Endothelial cell of hepatic sinusoid (primary cell): Measurements from ENCODE around the gene CFAP54.

Experiments used
- in situ Hi-C: cut with HindIII; loops from 2 replicates; pipeline ENCODE4 v1.10.0; 2017; ENCODE audit warnings: low sequenced_read_pairs

Gene CFAP54

GRCh38 chr12:96510306-96510764 lies 21.0 kb downstream of the CFAP54 start:
- in situ Hi-C loops = no loop called here

DNA sequence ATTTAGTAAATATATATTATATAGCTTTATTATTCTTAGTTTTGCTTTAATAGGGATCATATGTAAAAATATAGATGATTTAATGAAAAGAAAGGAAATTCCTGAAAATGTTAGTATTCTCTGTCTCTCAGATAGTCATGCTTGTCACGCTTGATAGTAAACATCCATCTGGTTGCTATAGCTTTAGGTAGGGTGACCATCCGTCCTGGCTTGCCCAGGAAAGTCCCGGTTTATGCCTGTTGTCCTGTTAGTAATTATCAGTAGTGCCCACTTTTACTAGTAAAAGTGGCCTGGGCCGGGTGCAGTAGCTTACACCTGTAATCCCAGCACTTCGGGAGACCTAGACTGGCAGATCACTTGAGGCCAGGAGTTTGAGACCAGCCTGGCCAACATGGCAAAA lies 23.8 kb downstream of the CFAP54 start:
- in situ Hi-C loops = no loop called here

DNA sequence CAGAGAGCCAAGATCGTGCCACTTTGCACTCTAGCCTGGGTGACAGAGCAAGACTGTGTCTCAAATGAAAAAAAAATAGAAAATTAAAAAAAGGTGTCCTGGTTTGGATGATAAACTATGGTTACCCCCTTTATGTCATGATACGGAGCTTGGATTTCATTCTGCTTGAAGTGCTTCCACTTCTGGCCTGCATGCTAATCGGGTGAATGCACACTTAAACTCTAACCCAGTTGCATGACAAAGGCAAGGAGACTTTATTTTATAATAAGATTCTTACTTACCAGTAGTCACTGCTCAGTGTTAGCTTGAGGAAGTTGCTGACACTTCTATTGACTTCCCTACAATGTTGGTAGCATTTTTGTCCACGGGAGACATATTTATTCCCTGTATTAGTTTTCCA lies 24.3 kb downstream of the CFAP54 start:
- in situ Hi-C loops = no loop called here

DNA sequence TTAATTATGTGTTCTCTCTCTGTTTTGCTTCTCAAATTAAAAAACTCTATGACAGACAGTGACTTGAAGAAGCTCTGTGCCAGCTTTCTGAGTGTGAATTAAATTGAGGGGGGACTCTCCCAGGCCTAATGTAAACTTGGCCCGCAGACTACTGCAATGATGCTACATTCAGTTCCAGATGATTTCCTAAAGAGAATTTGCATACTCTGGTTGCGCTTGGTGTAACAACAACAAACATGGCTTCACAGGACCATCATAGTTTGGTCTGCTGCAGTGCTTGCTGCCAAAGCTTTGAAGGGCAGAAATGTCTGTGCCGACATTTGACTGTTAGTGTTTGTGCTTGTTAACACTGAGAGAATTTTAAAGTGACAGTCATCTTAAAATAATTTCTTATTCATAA lies 25.0 kb downstream of the CFAP54 start:
- in situ Hi-C loops = no loop called here

- in situ Hi-C loops = no loop called here
Measured at GRCh38 chr12:96516472-96517430, 27.4 kb downstream of the CFAP54 start.

- in situ Hi-C loops = loop anchor here (10.0 kb wide), 1 partner anchor 486 kb away; the partner anchor contains the start of gene LTA4H
Measured at GRCh38 chr12:96520767-96521166, 31.4 kb downstream of the CFAP54 start.

GRCh38 chr12:96521895-96522682 lies 32.7 kb downstream of the CFAP54 start:
- in situ Hi-C loops = loop anchor here (10.0 kb wide), 1 partner anchor 487 kb away; the partner anchor contains the start of gene LTA4H

GRCh38 chr12:96522690-96523089 lies 33.3 kb downstream of the CFAP54 start:
- in situ Hi-C loops = loop anchor here (10.0 kb wide), 1 partner anchor 488 kb away; the partner anchor contains the start of gene LTA4H

DNA sequence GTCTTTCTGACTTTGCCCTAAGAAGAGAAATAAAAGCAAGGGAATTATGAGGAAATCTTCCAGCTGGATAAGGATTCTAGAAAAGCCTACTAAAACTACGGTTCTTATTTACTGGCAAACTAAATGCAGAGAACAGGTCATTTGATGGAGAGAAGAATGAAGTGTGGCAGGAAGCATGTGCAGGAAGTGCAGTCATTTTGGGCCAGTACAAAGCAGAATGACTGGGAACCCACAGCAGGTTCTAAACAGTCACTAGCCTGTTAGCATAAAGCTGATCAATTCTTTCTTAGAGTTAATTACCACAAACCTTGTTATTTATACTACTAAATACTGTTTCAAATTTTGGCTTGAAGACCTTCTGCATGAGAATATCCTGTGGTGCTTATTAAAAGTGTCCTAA lies 36.7 kb downstream of the CFAP54 start:
- in situ Hi-C loops = loop anchor here (10.0 kb wide), 1 partner anchor 491 kb away; the partner anchor contains the start of gene LTA4H

DNA sequence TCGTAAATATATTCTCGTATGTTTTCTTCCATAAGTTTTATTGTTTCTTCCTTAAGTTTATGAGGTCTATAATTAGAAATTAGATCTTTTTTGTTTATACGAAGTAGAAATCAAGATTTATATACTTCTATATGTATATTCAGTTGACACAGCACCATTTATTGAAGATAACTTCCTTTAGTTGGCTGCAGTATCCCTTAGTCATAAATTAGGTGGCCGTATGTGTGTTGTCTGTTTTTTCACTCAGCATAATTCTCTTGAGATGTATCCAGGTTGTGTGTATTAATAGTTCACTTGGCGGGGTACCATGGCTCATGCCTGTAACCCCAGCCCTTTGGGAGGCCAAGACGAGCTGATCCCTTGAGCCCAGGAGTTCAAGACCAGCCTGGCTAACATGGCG lies 40.5 kb downstream of the CFAP54 start:
- in situ Hi-C loops = loop anchor here (10.0 kb wide), 1 partner anchor 495 kb away; the partner anchor contains the start of gene LTA4H

DNA sequence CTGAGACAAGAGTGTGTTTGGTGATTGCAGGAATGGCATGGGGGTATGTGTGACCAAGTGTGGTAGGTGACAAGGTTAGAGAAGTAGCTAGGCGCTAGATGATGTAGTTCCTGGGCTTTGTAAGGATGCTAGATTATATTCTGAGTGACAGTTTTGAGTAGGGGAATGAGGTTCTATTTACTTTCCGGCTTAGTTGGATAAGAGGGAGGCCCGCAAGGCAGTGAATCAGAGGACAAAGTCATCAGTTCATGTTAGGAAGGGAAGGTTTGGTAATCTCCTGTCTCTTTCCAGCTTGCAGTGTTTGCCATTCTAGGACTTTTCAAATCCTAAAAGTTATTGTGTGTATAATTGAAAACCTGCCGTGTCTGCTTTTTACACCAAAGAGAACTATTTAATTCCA lies 45.0 kb downstream of the CFAP54 start:
- in situ Hi-C loops = no loop called here

- in situ Hi-C loops = no loop called here
Measured at GRCh38 chr12:96548384-96548783, 59.0 kb downstream of the CFAP54 start.

GRCh38 chr12:96549341-96549740 lies 60.0 kb downstream of the CFAP54 start:
- in situ Hi-C loops = no loop called here

DNA sequence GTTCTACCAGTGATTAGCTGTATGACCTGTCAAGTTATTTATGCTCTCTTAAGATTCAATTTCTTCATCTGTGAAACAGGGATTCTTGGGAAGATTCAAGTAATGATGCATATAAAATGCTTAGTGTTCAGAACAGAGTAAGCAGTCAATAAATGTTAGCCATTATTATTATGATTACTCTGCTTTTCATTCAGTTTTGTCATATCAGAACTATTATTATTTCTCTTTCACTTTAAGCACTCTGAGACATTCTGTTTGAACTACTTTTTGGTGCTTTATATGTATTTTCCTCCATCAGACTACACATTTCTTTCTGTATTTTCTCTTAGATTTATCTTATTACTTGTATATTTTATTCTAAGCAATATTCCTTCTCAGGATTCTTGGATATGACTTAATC lies 81.2 kb downstream of the CFAP54 start:
- in situ Hi-C loops = no loop called here

DNA sequence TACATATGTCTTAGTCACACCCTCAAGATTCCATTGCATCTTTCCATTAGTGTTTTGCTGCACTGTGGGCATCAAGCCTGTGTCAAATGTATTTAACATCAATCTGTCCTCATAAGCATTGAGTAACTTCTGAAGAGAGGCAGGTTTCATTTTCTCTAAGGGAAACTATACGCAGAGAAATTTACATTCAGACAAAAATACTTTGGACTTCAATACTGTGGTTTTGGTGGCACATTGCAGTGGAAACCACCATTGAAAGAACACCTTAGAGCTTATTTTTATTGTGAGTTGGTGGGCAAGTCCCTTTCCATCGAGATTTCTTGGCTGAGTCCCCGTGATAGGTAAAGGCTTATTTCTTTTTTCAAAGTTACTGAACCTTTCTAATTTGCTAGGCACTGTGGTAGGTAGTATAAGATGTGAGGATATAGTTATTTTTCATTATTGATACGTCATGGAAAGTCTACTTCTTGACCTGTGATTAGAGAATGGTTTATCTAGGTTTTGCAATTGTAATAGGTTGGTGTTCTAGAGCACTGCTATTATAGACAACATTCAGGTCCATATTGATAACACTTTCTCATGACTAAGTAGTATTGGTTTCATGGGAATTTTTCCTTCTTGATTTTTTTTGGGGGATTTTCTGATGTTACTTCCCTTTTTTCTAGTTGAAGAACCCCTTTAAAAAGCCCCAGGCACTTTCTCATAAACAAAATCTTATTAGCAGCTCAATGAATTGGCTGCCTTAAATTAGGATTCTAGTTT lies 81.9 kb downstream of the CFAP54 start:
- in situ Hi-C loops = no loop called here

DNA sequence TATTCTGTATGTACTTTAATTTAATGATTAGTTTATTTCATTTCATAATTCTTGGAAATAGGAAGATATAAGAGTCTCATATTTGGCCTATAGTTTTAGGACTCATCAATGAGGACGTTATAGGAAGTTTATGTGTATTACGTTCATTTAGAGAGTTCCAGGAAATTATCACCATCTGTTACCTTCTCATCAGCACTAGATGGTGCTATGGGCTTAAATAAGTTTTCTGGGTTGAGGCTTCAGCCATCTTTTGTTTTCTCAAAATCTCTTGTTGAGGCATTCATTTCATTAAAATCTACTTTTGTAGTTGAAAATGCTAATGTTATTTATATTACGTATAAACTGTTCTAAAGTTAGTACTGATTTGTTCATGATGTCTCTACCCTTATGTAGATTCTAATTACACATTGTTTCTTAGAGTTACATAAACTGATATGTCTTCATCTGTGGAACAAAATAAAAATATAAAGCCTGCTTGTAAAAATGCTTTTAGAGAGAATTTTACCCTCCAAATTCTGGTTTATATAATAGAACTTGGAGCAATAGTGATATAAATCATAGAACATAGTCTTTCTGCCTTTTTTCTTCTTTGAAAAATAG lies 89.2 kb downstream of the CFAP54 start:
- in situ Hi-C loops = no loop called here

- in situ Hi-C loops = loop anchor here (5.0 kb wide), 1 partner anchor 51 kb away; no protein-coding TSS in a partner anchor
Measured at GRCh38 chr12:96585977-96586376, 96.6 kb downstream of the CFAP54 start.

DNA sequence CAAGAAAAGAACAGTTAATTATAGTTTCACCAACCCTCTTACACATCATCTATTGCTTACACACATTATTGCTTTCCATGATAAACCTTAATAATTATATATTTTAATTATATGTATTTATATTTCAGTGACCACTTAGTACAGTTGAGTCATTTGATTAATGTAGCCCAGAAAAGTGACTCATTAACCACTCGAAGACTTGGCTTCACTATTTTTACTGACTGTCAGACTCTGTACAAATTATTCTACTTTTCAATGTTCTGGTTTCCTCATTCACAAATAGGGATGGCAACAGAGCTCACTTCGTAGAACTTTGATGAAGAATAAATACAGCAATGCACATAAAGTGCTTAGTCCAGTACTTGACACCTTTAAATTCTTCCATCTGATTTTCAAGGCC lies 98.3 kb downstream of the CFAP54 start:
- in situ Hi-C loops = loop anchor here (5.0 kb wide), 1 partner anchor 50 kb away; no protein-coding TSS in a partner anchor

- in situ Hi-C loops = no loop called here
Measured at GRCh38 chr12:96590970-96591369, 101.6 kb downstream of the CFAP54 start.

GRCh38 chr12:96604374-96604773 lies 115.0 kb downstream of the CFAP54 start:
- in situ Hi-C loops = loop anchor here (5.0 kb wide), 1 partner anchor 68 kb away; no protein-coding TSS in a partner anchor
